GM23338 (cell line): ENCODE measurements around the gene KCNK1. TPM values are rescaled to one million over a fixed set of nuclear protein-coding genes. Genes with fewer than 3 reads are reported as not detected.

ENCODE experiments used
- ATAC-seq: fragments of 200-7000 bp; cut with Tn5 transposase; 3 replicates; pipeline ENCODE4 v1.9.1; 2020
- DNase-seq: peaks from one replicate; pipeline ENCODE4 v3.0.0-alpha.2; 2015; ENCODE audit warnings: low spot score
- H2AFZ ChIP-seq: fragments of 200-600 bp; sonication (generic); 2 replicates; pipeline ENCODE4 v1.8.0; 2016; ENCODE audit warnings: antibody characterized with exemption, mild to moderate bottlenecking, moderate library complexity
- H3F3A ChIP-seq: fragments of 200-600 bp; sonication (generic); replicated peaks from 2 replicates; pipeline ENCODE4 v1.8.0; 2017; ENCODE audit warnings: antibody characterized with exemption, mixed run types, low read depth
- H3K27ac ChIP-seq: fragments of 200-600 bp; sonication (generic); 2 replicates; pipeline ENCODE4 v1.6.1; 2016; ENCODE audit warnings: low read depth
- H3K27me3 ChIP-seq: fragments of 200-600 bp; sonication (generic); 2 replicates; pipeline ENCODE4 v1.8.0; 2016; ENCODE audit warnings: mild to moderate bottlenecking, mixed run types, moderate library complexity; ENCODE audit not compliant: insufficient read depth
- H3K36me3 ChIP-seq: fragments of 200-600 bp; sonication (generic); 2 replicates; pipeline ENCODE4 v1.8.0; 2016; ENCODE audit warnings: mild to moderate bottlenecking; ENCODE audit not compliant: insufficient read depth
- H3K4me1 ChIP-seq: fragments of 200-600 bp; sonication (generic); 2 replicates; pipeline ENCODE4 v1.8.0; 2016; ENCODE audit warnings: mild to moderate bottlenecking, moderate library complexity; ENCODE audit not compliant: insufficient read depth
- H3K4me2 ChIP-seq: fragments of 200-600 bp; sonication (generic); 2 replicates; pipeline ENCODE4 v1.7.1; 2017; ENCODE audit warnings: mixed run types
- H3K4me3 ChIP-seq: fragments of 200-600 bp; sonication (generic); 2 replicates; pipeline ENCODE4 v1.6.1; 2016; ENCODE audit warnings: mixed run types
- H3K79me2 ChIP-seq: fragments of 200-600 bp; sonication (generic); replicated peaks from 2 replicates; pipeline ENCODE4 v1.8.0; 2017; ENCODE audit warnings: mild to moderate bottlenecking; ENCODE audit not compliant: insufficient read depth
- H3K9me2 ChIP-seq: fragments of 200-600 bp; sonication (generic); 2 replicates; pipeline ENCODE4 v1.8.0; 2017; ENCODE audit not compliant: insufficient read depth
- H4K20me1 ChIP-seq: fragments of 200-600 bp; sonication (generic); replicated peaks from 2 replicates; pipeline ENCODE4 v1.8.0; 2017; ENCODE audit warnings: mild to moderate bottlenecking; ENCODE audit not compliant: insufficient read depth
- H3K27ac Mint-ChIP-seq: 2 replicates; pipeline ENCODE4 v1.8.0; 2020; ENCODE audit warnings: inconsistent platforms, mild to moderate bottlenecking, moderate library complexity, mixed read lengths
- H3K27me3 Mint-ChIP-seq: 3 replicates; pipeline ENCODE4 v1.8.0; 2022; ENCODE audit warnings: low read depth, mild to moderate bottlenecking, moderate library complexity, mixed read lengths, inconsistent platforms; ENCODE audit not compliant: insufficient read depth, poor library complexity
- H3K36me3 Mint-ChIP-seq: 3 replicates; pipeline ENCODE4 v1.8.0; 2021; ENCODE audit warnings: low read depth, mild to moderate bottlenecking, inconsistent platforms, moderate library complexity, mixed read lengths
- H3K4me1 Mint-ChIP-seq: 3 replicates; pipeline ENCODE4 v1.8.0; 2020; ENCODE audit warnings: mild to moderate bottlenecking, inconsistent platforms, mixed read lengths
- H3K4me3 Mint-ChIP-seq: 3 replicates; pipeline ENCODE4 v1.8.0; 2021; ENCODE audit warnings: moderate library complexity, mild to moderate bottlenecking, inconsistent platforms, mixed read lengths
- H3K9me3 Mint-ChIP-seq: 3 replicates; pipeline ENCODE4 v1.8.0; 2020; ENCODE audit warnings: moderate library complexity, mild to moderate bottlenecking, inconsistent platforms, mixed read lengths
- EZH2phosphoT487 ChIP-seq: fragments of 200-600 bp; sonication (generic); IDR thresholded peaks from one replicate; pipeline ENCODE4 v1.8.1; 2018; ENCODE audit warnings: antibody characterized with exemption; ENCODE audit not compliant: unreplicated experiment
- POLR2AphosphoS5 ChIP-seq: IDR thresholded peaks from 2 replicates; pipeline ENCODE4 v1.6.1; 2016; ENCODE audit warnings: antibody characterized with exemption, low read depth
- REST ChIP-seq: IDR thresholded peaks from one replicate; pipeline ENCODE4 v1.6.1; 2018; ENCODE audit warnings: antibody characterized with exemption; ENCODE audit not compliant: unreplicated experiment
- STAT1 ChIP-seq: IDR thresholded peaks from one replicate; pipeline ENCODE4 v1.6.1; 2016; ENCODE audit warnings: antibody characterized with exemption; ENCODE audit not compliant: unreplicated experiment
- ZNF114 ChIP-seq: fragments of 250-450 bp; sonication (Bioruptor Pico); IDR thresholded peaks from 2 replicates; pipeline ENCODE4 v1.5.0; 2020; ENCODE audit warnings: mild to moderate bottlenecking, moderate library complexity
- ZNF462 ChIP-seq: fragments of 250-450 bp; sonication (Bioruptor Pico); IDR thresholded peaks from 2 replicates; pipeline ENCODE4 v1.5.0; 2020; ENCODE audit warnings: mild to moderate bottlenecking, moderate library complexity
- polyA plus RNA-seq: library from polyadenylated mRNA; unstranded; fragments of >200 nt; fragmentation: Nextera tagmentation; extraction: Ambion mirVana; gene quantifications from 2 replicates; pipeline ENCODE4 v1.2.1, GENCODE V29; 2016
- total RNA-seq: library from RNA; depleted of rRNA; stranded (reverse); fragments of >200 nt; shearing (Covaris generic); gene quantifications from 2 replicates; pipeline ENCODE4 v1.2.3, GENCODE V29; 2014

KCNK1 gene
- total and polyA plus RNA-seq, 2 experiments from 2014 or later: 10.1 to 12.7 TPM

- TF ChIP-seq ZNF462 (CRISPR knock-in tag): no peak
- no peak for TF ChIP-seq ZNF114 (CRISPR knock-in tag)
- no peak for TF ChIP-seq REST
- no peak for TF ChIP-seq STAT1
- TF ChIP-seq POLR2AphosphoS5: no peak
Measured at GRCh38 chr1:233640179-233640578, 26.3 kb downstream of the KCNK1 start (continued).

GRCh38 chr1:233641029-233641428, 27.1 kb downstream of the KCNK1 start:
- peaks cover 33% of the 10 kb centered on the region for H3K4me1 Mint-ChIP-seq
- H3K9me3 Mint-ChIP-seq: peaks cover 5% of the 10 kb centered on the region; the same call in 1 of the 3 replicates
- Histone ChIP-seq H3K4me2 (no peak overlapping the region), H3K27ac (no peak overlapping the region), H3K27me3 (no peaks in the 10 kb centered on the region), H2AFZ (no peak overlapping the region), H3K4me3 (no peak overlapping the region), H3K4me1 (peaks cover 5% of the 10 kb centered on the region), H3F3A (no peaks in the 10 kb centered on the region), H3K79me2 (no peaks in the 10 kb centered on the region; the same call in 1 of the 2 replicates), H3K36me3 (no peaks in the 10 kb centered on the region), H3K9me2 (peaks cover 2% of the 10 kb centered on the region; the same call in 1 of the 2 replicates), H4K20me1 (no peaks in the 10 kb centered on the region)
- H3K27ac Mint-ChIP-seq: no peak overlapping the region
- H3K4me3 Mint-ChIP-seq: no peak overlapping the region
- no peak for ATAC-seq
- H3K27me3 Mint-ChIP-seq: peaks cover 15% of the 10 kb centered on the region
- DNase-seq: no peak
- peaks cover 45% of the 10 kb centered on the region for H3K36me3 Mint-ChIP-seq
- TF ChIP-seq STAT1 (no peak), ZNF114 (CRISPR knock-in tag) (no peak), ZNF462 (CRISPR knock-in tag) (no peak), EZH2phosphoT487 (no peak)
